GM18861 (cell line): Measurements from ENCODE around the gene CCDC81.

Experiments
- ATAC-seq: cut with Tn5 transposase; IDR thresholded peaks from one replicate; pipeline ENCODE4 v1.9.1; 2021; ENCODE audit not compliant: unreplicated experiment

The CCDC81 gene

GRCh38 chr11:86438685-86439084, 64.0 kb downstream of the CCDC81 start:
- ATAC-seq: no peak

GRCh38 chr11:86440305-86440716, 65.6 kb downstream of the CCDC81 start:
- ATAC-seq: no peak

GRCh38 chr11:86440843-86441242, 66.2 kb downstream of the CCDC81 start:
- ATAC-seq: no peak

GRCh38 chr11:86442420-86442819, 67.7 kb downstream of the CCDC81 start:
- ATAC-seq: no peak

GRCh38 chr11:86442827-86443226, 68.1 kb downstream of the CCDC81 start:
- ATAC-seq: no peak

- ATAC-seq: no peak
Observed at GRCh38 chr11:86443415-86443814, 68.7 kb downstream of the CCDC81 start.

- no peak for ATAC-seq
Observed at GRCh38 chr11:86444981-86445380, 70.3 kb downstream of the CCDC81 start.

GRCh38 chr11:86446163-86446923, 71.7 kb downstream of the CCDC81 start:
- ATAC-seq: no peak

- ATAC-seq: no peak
Observed at GRCh38 chr11:86446924-86447285, 72.2 kb downstream of the CCDC81 start.

GRCh38 chr11:86447763-86448480, 73.2 kb downstream of the CCDC81 start:
- no peak for ATAC-seq

- ATAC-seq: no peak
Observed at GRCh38 chr11:86449993-86450629, 75.4 kb downstream of the CCDC81 start.

GRCh38 chr11:86453290-86454030, 78.8 kb downstream of the CCDC81 start:
- no peak for ATAC-seq

- ATAC-seq: peak; percentile 88
Observed at GRCh38 chr11:86456075-86456939, 81.6 kb downstream of the CCDC81 start.

GRCh38 chr11:86458294-86459001, 83.8 kb downstream of the CCDC81 start:
- no peak for ATAC-seq

GRCh38 chr11:86459002-86459385, 84.3 kb downstream of the CCDC81 start:
- ATAC-seq: no peak

- no peak for ATAC-seq
Observed at GRCh38 chr11:86459682-86460460, 85.2 kb downstream of the CCDC81 start.

- ATAC-seq: no peak
Observed at GRCh38 chr11:86460461-86461385, 86.0 kb downstream of the CCDC81 start.

GRCh38 chr11:86461892-86462291, 87.2 kb downstream of the CCDC81 start:
- no peak for ATAC-seq
